ENCODE measurements around the gene WDPCP.

DNA sequence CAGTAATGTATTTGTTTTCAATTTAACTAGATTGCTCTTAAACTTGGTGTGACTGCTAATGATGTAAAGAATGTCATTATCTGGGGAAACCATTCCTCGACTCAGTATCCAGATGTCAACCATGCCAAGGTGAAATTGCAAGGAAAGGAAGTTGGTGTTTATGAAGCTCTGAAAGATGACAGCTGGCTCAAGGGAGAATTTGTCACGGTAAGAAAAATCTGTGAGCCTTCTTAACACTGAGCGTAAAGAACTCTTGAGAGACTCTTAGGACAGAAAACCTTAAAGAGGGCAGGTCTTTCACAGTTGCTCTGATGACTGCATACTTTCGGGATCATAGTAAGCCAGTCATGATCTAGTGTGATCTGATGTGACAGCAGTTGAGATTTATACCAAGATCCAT, 16.4 kb upstream of the WDPCP start:
- TF ChIP-seq RAD21 (IDR thresholded peaks at IDR 0.05; ENCODE audit: low read length) (no peak), MAFK (IDR thresholded peaks at IDR 0.05; ENCODE audit: low read depth, low read length) (no peak), POLR2A (IDR thresholded peaks at IDR 0.05; ENCODE audit: low read depth, low read length) (no peak), CHD1 (IDR thresholded peaks at IDR 0.05; ENCODE audit: low read depth, low read length) (no peak)
- TF ChIP-seq, protein P1, sequence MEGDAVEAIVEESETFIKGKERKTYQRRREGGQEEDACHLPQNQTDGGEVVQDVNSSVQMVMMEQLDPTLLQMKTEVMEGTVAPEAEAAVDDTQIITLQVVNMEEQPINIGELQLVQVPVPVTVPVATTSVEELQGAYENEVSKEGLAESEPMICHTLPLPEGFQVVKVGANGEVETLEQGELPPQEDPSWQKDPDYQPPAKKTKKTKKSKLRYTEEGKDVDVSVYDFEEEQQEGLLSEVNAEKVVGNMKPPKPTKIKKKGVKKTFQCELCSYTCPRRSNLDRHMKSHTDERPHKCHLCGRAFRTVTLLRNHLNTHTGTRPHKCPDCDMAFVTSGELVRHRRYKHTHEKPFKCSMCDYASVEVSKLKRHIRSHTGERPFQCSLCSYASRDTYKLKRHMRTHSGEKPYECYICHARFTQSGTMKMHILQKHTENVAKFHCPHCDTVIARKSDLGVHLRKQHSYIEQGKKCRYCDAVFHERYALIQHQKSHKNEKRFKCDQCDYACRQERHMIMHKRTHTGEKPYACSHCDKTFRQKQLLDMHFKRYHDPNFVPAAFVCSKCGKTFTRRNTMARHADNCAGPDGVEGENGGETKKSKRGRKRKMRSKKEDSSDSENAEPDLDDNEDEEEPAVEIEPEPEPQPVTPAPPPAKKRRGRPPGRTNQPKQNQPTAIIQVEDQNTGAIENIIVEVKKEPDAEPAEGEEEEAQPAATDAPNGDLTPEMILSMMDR (conservative IDR thresholded peaks at IDR 0.05; ENCODE audit: low read depth, low read length), result no peak
- TF ChIP-seq, protein P2, sequence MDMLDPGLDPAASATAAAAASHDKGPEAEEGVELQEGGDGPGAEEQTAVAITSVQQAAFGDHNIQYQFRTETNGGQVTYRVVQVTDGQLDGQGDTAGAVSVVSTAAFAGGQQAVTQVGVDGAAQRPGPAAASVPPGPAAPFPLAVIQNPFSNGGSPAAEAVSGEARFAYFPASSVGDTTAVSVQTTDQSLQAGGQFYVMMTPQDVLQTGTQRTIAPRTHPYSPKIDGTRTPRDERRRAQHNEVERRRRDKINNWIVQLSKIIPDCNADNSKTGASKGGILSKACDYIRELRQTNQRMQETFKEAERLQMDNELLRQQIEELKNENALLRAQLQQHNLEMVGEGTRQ (IDR thresholded peaks at IDR 0.05; ENCODE audit: low read depth, low read length), result no peak

All from IMR-90 (cell line).